Adrenal gland (tissue), 5 donors: ENCODE data around the gene SIX3.

Experiments
- CTCF ChIP-seq, 6 experiments: fragments of 450-650 bp in 4 of 6; fragments of 200-600 bp in 2 of 6; sonication (generic) in 1 of 6; IDR thresholded peaks; 1 replicate in 5 of 6; 2 replicates in 1 of 6; pipeline versions ENCODE4 v1.5.1 to v1.8.0; 2016 to 2021; ENCODE audit warnings: antibody characterized with exemption in 6 of 6, mild to moderate bottlenecking in 2 of 6, moderate library complexity in 1 of 6
- POLR2A ChIP-seq, 2 donors: fragments of 450-650 bp; IDR thresholded peaks; one replicate each; pipeline ENCODE4 v1.6.1; 2017; ENCODE audit warnings: antibody characterized with exemption in 2 of 2, mild to moderate bottlenecking in 2 of 2, moderate library complexity in 1 of 2
- donor health status: DM: no; HTN: no; CAD: no.

- TF ChIP-seq POLR2A (IDR thresholded peaks at IDR 0.05) (no peak), CTCF (IDR thresholded peaks at IDR 0.05) (no peak)
Measured at GRCh38 chr2:44956843-44957242, 15.3 kb downstream of the SIX3 start.
